HG03108 (cell line): Measurements from ENCODE around the gene MAPK8.
"Not testable (repeated sequence)": the region's sequence is repeated elsewhere in the genome, so short reads cannot be mapped to it uniquely, and the experiment has no call there.

Experiments
- ATAC-seq: cut with Tn5 transposase; IDR thresholded peaks from one replicate; pipeline ENCODE4 v1.9.1; 2021; ENCODE audit warnings: moderate library complexity; ENCODE audit not compliant: unreplicated experiment

Gene MAPK8

GRCh38 chr10:48414778-48415177 lies 108.3 kb downstream of the MAPK8 start:
- no peak for ATAC-seq

GRCh38 chr10:48416584-48417232 lies 110.2 kb downstream of the MAPK8 start:
- ATAC-seq, result no peak

- ATAC-seq, result no peak
These were observed 110.9 kb downstream of the MAPK8 start for GRCh38 chr10:48417374-48417773.

- ATAC-seq, result no peak
These were observed 111.8 kb downstream of the MAPK8 start for GRCh38 chr10:48418189-48418788.

- ATAC-seq, result no peak
These were observed 113.2 kb downstream of the MAPK8 start for GRCh38 chr10:48419714-48420113.

GRCh38 chr10:48421862-48422261 lies 115.4 kb downstream of the MAPK8 start:
- ATAC-seq, result not testable (repeated sequence)

- no peak for ATAC-seq
These were observed 117.4 kb downstream of the MAPK8 start for GRCh38 chr10:48423884-48424283.

GRCh38 chr10:48428896-48429295 lies 122.4 kb downstream of the MAPK8 start:
- ATAC-seq, result no peak

GRCh38 chr10:48429309-48429708 lies 122.8 kb downstream of the MAPK8 start:
- ATAC-seq, result no peak

GRCh38 chr10:48430402-48430993 lies 124.0 kb downstream of the MAPK8 start:
- ATAC-seq, result no peak

GRCh38 chr10:48431871-48432270 lies 125.4 kb downstream of the MAPK8 start:
- ATAC-seq, result no peak

GRCh38 chr10:48437546-48437945 lies 131.1 kb downstream of the MAPK8 start:
- ATAC-seq, result no peak

GRCh38 chr10:48439031-48439430 lies 132.6 kb downstream of the MAPK8 start:
- ATAC-seq, result no peak

- ATAC-seq, result no peak
These were observed 133.1 kb downstream of the MAPK8 start for GRCh38 chr10:48439581-48440041.

GRCh38 chr10:48440771-48441170 lies 134.3 kb downstream of the MAPK8 start:
- ATAC-seq, result no peak

GRCh38 chr10:48442090-48442808 lies 135.8 kb downstream of the MAPK8 start:
- ATAC-seq, result no peak

GRCh38 chr10:48442809-48443177 lies 136.3 kb downstream of the MAPK8 start:
- no peak for ATAC-seq

- no peak for ATAC-seq
These were observed 137.8 kb downstream of the MAPK8 start for GRCh38 chr10:48444266-48444665.

- ATAC-seq, result no peak
These were observed 138.7 kb downstream of the MAPK8 start for GRCh38 chr10:48444861-48445841.

GRCh38 chr10:48445932-48446331 lies 139.5 kb downstream of the MAPK8 start:
- ATAC-seq, result no peak

- no peak for ATAC-seq
These were observed 140.3 kb downstream of the MAPK8 start for GRCh38 chr10:48446785-48447184.
